ENCODE measurements around the gene XXYLT1. TPM values are rescaled to one million over a fixed set of nuclear protein-coding genes. Genes with fewer than 3 reads are reported as not detected.

The XXYLT1 gene
- total and polyA plus RNA-seq, 2 of the 4 experiments (the other 2 are of a cell fraction): 14.7 to 18.1 TPM

DNA sequence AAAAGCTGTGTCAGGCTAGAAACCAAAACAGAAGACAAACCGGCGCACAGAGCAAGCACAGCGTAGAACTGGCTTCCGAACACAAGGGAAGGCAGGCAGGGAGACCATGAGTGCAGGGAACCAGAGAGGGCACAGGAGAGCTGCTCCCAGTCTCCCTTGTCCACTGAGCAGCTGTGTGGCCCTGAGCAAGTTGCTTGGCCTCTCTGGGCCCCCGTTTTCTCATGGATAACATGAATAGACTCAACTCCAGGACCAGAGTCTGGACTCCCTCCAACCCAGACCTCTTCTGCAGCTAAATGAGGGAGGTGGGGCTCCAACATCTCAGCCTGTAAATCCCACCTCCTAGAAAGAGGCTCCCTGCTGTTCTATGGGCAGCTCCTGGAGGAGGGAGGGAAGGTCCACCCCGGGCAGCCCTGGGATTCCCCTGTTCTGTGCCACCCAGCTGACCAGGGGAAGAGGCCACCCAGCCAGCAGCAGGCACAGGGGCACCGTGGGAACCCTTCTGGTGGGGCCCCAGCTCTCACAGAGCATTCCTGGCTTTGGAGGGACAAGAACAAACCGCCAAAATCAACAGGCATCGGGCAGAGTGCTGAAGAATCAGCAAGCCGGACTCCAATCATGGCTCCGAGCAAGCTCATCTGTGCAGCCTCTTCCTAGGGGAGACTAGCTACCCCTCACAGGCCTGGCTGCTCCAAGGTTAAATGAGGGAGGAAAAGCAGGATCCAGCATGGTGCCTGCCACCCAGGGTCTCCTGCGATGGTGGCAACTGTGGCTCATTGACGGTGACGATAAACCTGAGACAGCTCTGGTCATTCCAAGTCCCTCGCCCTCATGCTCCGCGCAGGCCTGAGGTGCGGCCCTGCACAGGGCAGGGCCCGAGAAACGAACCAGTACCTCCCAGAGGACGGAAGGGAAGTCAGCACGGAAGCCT, 15.1 kb downstream of the XXYLT1 start (continued):
- TF ChIP-seq, protein P1, sequence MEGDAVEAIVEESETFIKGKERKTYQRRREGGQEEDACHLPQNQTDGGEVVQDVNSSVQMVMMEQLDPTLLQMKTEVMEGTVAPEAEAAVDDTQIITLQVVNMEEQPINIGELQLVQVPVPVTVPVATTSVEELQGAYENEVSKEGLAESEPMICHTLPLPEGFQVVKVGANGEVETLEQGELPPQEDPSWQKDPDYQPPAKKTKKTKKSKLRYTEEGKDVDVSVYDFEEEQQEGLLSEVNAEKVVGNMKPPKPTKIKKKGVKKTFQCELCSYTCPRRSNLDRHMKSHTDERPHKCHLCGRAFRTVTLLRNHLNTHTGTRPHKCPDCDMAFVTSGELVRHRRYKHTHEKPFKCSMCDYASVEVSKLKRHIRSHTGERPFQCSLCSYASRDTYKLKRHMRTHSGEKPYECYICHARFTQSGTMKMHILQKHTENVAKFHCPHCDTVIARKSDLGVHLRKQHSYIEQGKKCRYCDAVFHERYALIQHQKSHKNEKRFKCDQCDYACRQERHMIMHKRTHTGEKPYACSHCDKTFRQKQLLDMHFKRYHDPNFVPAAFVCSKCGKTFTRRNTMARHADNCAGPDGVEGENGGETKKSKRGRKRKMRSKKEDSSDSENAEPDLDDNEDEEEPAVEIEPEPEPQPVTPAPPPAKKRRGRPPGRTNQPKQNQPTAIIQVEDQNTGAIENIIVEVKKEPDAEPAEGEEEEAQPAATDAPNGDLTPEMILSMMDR (conservative IDR thresholded peaks at IDR 0.05; ENCODE audit: low read depth, low read length): no peak
- TF ChIP-seq SMC3 (IDR thresholded peaks at IDR 0.05; ENCODE audit: low read depth, low read length) (no peak), MAFK (IDR thresholded peaks at IDR 0.05; ENCODE audit: low read depth, low read length) (no peak), RCOR1 (IDR thresholded peaks at IDR 0.05; ENCODE audit: insufficient replicate concordance, low read length) (no peak)

Data from IMR-90 (cell line).